ENCODE data around the gene TTLL13.

GRCh38 chr15:90222547-90222946 lies 26.8 kb upstream of the TTLL13 start:
- TF ChIP-seq CTCF (conservative IDR thresholded peaks at IDR 0.05; ENCODE audit: low read length) (no peak), EZH2phosphoT487 (IDR thresholded peaks at IDR 0.05; ENCODE audit: borderline replicate concordance, low read depth, low read length) (no peak)

Data from OCI-LY7 (cell line).